Spleen (tissue), 7 donors: ENCODE data around the gene CD276.

ENCODE experiments used
- CTCF ChIP-seq, 11 experiments: fragments of 200-600 bp in 7 of 11; fragments of 450-650 bp in 4 of 11; sonication (generic) in 4 of 11; IDR thresholded peaks in 8 of 11; conservative IDR thresholded peaks in 3 of 11; 1 replicate in 7 of 11; 2 replicates in 4 of 11; pipeline versions ENCODE4 v1.4.0 to v1.8.0; 2016 to 2021; ENCODE audit warnings: antibody characterized with exemption in 11 of 11, inconsistent platforms in 4 of 11, mild to moderate bottlenecking in 1 of 11
- POLR2A ChIP-seq, 3 donors: fragments of 450-650 bp; IDR thresholded peaks; one replicate each; pipeline ENCODE4 v1.5.1; 2017; ENCODE audit warnings: antibody characterized with exemption in 3 of 3, mild to moderate bottlenecking in 1 of 3
- POLR2AphosphoS5 ChIP-seq, 3 donors: sonication (generic); formaldehyde crosslinking; IDR thresholded peaks; one replicate each; pipeline ENCODE4 v1.5.1; 2017; ENCODE audit warnings: antibody characterized with exemption in 3 of 3
- donor health status: DM: no; HTN: no; CAD: no; lungs with moderate emphysema.
- donor health status: DM: no; HTN: no; CAD: no.
- donor health status: DM: no; HTN: no; CAD: no.

- no peak for TF ChIP-seq CTCF (IDR thresholded peaks at IDR 0.05 in 8 of 11, conservative IDR thresholded peaks at IDR 0.05 in 3 of 11)
- TF ChIP-seq POLR2A (IDR thresholded peaks at IDR 0.05): no peak
- TF ChIP-seq POLR2AphosphoS5 (IDR thresholded peaks at IDR 0.05): no peak
These were observed 73.4 kb downstream of the CD276 start for GRCh38 chr15:73757571-73757970.
